DMS 273 (cell line): ENCODE results near the gene RPS21.

ENCODE experiments used
- DNase-seq: peaks from one replicate; lab custom pipeline; 2025; ENCODE audit not compliant: unreplicated experiment; lab: John Stamatoyannopoulos, UW

The RPS21 gene

GRCh38 chr20:62394248-62395245, 7.6 kb downstream of the RPS21 start:
- no peak for DNase-seq

DNA sequence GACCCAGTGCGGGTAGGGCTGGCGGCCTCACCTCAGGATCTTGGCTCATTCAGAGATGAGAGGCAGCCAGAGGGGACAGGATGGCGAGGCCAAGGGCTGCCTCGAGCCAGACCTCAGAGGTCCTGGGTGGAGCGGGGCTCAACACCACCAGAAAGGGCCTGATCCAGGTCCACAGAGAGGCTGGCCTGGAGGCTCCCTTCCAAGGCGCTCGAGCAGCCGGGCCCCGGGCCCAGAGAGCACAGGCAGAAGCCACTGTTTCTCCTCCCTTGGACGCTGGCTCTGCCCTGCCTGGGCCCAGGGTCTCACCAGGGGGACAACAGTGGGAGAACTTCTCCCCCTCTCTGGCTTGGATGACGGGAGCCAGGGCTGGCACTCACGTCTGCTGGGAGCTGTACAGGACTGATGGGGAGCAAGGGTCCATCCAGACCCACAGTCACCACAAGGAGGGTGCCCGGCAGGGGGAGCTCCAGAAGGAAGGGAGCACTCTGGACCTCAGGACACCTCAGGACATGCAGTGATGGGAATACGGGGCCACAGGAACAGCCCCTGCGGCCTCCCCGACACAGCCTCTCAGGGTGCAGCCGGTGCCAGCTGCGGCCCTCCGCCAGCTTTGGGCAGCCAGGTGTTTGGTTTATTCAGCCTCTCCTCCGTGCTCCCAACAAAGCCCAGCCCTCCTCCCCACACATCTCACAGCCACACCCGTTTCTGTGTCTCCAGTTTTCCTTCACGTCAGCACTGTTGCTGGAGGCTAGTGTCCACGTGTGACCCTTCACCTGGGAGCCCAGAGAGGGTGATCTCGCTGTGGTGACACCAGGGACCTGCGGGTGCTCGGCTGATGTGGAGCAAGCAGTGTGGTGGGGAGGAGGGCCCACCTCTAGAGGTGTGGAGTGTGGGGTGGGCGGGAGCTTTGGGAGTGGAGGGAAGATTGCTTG, 8.7 kb downstream of the RPS21 start:
- no peak for DNase-seq

- DNase-seq: no peak
Measured at GRCh38 chr20:62396367-62397239, 9.7 kb downstream of the RPS21 start.

DNA sequence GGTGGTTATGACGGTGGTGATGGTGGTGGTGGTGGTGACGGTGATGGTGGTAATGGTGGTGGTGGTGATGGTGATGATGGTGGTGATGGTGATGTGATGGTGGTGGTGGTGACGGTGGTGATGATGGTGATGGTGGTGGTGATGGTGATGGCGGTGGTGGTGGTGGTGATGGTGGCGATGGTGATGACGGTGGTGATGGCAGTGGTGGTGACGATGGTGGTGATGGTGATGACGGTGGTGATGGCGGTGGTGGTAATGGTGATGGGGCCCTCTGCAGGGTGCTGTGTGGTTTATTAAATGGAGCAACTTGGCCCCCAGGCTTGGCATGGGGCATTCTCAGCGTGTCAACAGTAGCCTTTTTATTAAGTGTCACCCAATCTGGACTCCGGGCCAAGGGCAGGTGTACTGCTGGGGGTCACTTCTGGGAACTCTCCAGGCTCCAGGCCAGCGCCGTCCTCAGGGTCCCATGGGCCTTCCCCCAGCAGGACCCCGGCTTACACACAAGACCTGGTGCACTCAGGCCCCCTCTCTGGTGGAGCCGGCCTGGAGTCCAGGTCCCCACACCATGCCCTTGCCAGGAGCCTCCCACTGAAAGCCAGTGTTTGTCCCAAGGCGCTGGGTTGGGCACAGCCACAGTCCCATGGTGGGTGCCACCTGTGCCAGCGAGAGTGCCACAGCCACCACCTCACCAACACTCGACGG, 11.4 kb downstream of the RPS21 start:
- DNase-seq: no peak

GRCh38 chr20:62400021-62400420, 13.1 kb downstream of the RPS21 start:
- DNase-seq: peak; percentile 62

DNA sequence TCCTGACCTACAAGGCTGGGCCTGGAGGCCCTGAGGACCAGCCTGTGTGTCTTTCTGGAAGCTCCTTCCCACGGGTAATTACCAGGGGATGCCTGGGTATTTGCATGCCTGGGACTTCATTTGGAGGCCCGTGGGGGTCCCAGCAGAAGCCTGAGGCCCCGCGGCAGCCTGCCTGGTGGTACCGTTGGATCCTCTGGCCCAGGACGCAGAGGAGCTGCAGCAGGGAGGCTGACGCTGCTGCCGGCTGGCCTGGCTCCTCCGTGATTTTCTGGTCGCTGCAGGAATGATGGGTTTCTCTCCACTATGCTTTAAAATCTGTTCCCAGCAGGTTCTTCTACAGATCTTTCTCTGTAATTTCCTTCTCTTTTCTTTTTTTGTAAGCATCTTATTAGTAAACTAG, 13.6 kb downstream of the RPS21 start:
- DNase-seq: no peak

GRCh38 chr20:62401331-62401779, 14.5 kb downstream of the RPS21 start:
- DNase-seq: no peak

GRCh38 chr20:62402456-62403150, 15.7 kb downstream of the RPS21 start:
- peak; percentile 77 for DNase-seq

DNA sequence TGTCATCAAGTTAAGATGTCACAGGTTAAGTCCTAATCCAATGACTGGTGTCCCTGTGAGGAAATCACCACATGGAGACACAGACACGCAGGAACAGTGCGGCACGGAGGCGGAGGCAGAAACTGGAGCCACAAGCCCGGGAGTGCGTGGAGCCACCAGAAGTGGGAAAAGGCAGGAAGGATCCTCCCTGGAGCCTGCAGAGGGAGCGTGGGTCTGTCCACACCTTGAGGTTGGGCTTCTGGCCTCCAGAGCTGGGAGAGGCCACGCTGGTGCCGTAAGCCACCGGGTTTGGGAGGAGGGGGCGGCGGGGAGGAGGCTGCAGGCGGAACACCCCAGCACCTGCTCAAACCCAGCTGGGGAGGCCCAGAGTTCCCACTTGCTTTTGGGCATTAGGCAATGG, 16.4 kb downstream of the RPS21 start:
- no peak for DNase-seq

GRCh38 chr20:62404112-62404665, 17.3 kb downstream of the RPS21 start:
- no peak for DNase-seq

DNA sequence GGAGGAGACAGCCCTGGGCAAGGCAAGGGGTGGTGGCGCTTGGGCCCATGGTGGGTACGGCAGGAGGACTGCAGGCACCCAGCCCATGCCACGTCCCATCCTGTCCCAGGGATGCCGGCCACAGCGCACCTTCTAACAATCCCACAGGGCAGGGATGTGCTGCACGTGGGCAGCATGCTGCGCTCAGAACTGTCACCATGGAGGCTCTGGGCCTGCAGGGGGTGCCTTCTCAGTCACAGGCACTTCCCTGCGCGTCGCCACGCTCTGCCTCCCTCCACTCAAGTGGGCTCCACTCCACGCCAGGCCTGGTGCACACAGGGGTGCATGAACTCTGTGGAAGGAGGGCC, 17.8 kb downstream of the RPS21 start:
- DNase-seq: no peak

DNA sequence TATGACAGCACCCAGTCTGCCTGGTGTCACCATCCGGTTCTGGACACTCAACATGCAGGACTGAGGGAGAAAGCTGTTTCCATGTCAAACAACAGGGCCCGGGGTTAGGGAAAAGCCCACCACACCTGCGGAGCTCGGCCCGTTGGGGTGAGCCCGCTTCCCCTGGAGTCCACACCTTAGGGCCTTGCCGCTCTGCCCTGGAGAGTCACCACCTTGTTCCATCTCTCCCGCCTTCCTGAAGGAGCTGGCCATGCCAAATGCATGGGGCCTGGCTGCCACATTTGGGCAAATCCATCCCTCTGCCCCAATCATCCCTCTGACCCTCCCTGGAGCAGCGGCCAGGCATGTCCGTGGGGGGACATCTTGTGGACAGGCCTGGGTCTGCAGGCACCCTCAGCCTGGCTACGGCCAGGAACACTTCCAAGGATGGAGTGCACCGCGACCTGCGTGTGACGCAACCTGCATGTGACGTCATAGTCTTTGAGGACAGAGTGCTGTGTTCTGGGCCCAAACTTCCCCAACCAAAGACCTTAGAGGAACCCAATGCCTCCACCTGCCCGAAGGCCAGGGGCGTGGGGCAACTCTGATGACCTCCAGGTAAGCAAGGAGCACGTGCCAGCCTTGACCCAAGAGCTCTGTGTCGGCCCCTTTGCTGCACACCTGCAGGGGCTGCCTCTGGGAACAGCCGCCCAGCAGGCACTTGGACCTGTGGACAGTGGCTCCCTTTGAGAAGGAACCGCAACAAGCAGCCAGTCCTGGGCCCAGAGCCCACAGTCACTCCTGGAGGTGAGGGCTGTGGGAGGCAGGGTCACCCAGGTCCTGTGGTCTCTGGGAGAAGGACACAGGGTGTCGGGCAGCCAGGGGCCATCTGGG, 18.4 kb downstream of the RPS21 start:
- peak; percentile 47 for DNase-seq

GRCh38 chr20:62405981-62406513, 19.1 kb downstream of the RPS21 start:
- no peak for DNase-seq

DNA sequence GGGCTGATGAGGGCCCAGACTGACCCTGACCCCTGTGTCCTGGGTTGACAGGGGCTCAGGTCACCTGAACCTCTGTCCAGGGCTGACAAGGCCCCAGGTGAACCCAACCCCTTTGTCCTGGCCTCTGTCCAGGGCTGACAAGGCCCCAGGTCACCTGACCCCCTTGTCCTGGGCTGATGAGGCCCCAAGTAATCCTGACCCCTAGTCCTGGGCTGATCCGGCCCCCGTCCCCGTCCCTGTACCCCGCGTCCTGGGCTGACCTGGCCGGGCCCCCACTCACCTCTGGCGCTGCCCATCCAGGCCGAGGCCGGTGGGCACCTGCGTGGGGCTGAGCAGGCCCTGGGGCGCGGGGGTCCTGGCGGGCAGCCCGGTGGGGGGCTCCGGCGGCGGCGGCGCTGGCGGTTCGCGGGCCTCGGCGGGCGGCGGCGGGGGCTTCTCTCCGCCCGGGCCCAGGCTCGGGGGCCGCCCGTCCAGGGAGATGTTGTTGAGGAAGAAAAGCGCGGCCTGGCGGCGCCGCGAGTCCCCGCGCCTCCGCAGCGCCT, 19.8 kb downstream of the RPS21 start:
- no peak for DNase-seq

- DNase-seq: peak; percentile 98
Measured at GRCh38 chr20:62407221-62407992, 20.5 kb downstream of the RPS21 start, which contains the start of gene CABLES2. Gene CABLES2 (minus strand): TSS chr20:62407285. CDS start chr20:62407276, 9 bp downstream.

GRCh38 chr20:62408055-62408454, 21.2 kb downstream of the RPS21 start:
- DNase-seq: no peak

DNA sequence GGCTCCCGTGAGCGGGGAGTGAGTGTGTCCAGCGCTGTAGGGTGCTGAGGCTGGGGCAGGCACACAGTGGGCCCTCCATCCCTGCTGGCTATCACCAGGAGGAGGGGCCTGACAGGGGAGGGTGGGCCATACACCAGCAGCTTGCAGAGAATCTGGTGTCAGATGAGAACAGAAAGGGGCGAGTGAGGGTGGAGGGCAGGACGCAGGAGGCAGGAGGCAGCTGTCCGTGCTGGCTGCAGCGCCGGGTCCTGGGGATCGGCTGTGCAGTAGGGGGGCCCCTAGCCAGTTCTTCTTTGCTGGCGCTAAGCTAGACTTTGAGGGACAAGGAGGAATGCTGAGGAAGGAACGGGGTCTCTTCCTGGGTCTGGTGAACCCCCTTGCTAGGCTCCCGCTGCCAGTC, 21.7 kb downstream of the RPS21 start:
- DNase-seq: no peak
